Ascending aorta (tissue), 2 donors: Measurements from ENCODE around the gene PLXNA4. TPM values are rescaled to one million over a fixed set of nuclear protein-coding genes. Genes with fewer than 3 reads are reported as not detected.

Source experiments
- DNase-seq, 2 donors: peaks; one replicate each; pipeline ENCODE4 v3.0.0-alpha.2; 2019; ENCODE audit warnings: low spot score in 2 of 2
- H3K27ac ChIP-seq, 2 donors: fragments of 200-600 bp; sonication (generic); one replicate each; pipeline ENCODE4 v1.5.1; 2016 to 2017; ENCODE audit warnings: mild to moderate bottlenecking in 1 of 2
- H3K27me3 ChIP-seq: fragments of 200-600 bp; sonication (generic); one replicate; pipeline ENCODE4 v1.5.1; 2017
- H3K36me3 ChIP-seq, 2 donors: fragments of 200-600 bp; sonication (generic); one replicate each; pipeline ENCODE4 v1.5.1; 2016
- H3K4me1 ChIP-seq, 2 donors: fragments of 200-600 bp; sonication (generic); one replicate each; pipeline ENCODE4 v1.5.1; 2016 to 2017; ENCODE audit warnings: mild to moderate bottlenecking in 1 of 2
- H3K4me3 ChIP-seq, 2 donors: fragments of 200-600 bp; sonication (generic); one replicate each; pipeline ENCODE4 v1.5.1; 2016 to 2017; ENCODE audit warnings: mild to moderate bottlenecking in 1 of 2
- H3K9me3 ChIP-seq, 2 donors: fragments of 200-600 bp; sonication (generic); one replicate each; pipeline ENCODE4 v1.5.1; 2016
- intact Hi-C: fragments of 100-400 bp; cut with DNase I; formaldehyde crosslinking; loops from one replicate; pipeline ENCODE4 v1.15.1; 2023
- total RNA-seq: library from RNA; depleted of rRNA; stranded (reverse); fragments of >200 nt; gene quantifications from one replicate; pipeline ENCODE4 v1.1.0, GENCODE V29; 2016
- TF ChIP-seq, protein P1 (sequence below), 3 experiments: fragments of 200-600 bp in 2 of 3; fragments of 450-650 bp in 1 of 3; sonication (generic) in 2 of 3; IDR thresholded peaks; one replicate each; pipeline ENCODE4 v1.5.1; 2016 to 2019; ENCODE audit warnings: antibody characterized with exemption in 3 of 3, mild to moderate bottlenecking in 1 of 3, moderate library complexity in 1 of 3

The PLXNA4 gene
- total RNA-seq, 1 donor from 2014 or later: 27.1 TPM

DNA sequence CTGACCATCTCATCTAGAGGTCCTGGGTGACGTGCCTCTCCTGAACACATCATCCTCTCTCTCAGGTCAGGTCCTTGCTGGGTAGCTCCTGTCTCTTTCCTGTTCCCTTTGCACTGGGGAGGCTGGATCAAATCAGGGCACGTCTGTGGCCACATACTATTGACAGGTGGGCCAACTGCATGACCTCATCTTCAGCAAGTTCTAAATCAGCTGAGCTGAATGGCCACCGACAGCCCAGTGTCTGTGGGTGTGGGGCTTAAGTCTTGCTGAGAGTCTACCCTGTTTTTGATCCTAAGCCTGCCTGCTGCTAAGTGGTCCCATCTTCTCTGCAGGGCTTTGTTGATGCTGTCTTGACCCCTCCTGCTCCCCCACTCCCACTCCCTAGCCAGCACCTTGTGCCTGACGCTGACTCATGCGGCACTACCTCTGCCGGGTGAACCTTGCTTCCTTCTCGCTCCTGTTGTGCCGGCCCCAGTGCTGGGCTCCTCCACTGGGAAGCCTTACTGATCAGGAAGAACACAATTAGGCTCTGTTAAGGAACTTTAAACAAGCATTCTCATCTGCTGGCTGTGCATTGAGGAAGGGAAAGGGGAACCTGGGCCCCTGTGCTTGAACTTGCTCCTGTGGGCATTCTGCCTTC is 440.4 kb downstream of the PLXNA4 start:
- Histone ChIP-seq H3K9me3 (no peaks in the 10 kb centered on the region), H3K27ac (no peak overlapping the region), H3K4me3 (no peak overlapping the region), H3K27me3 (no peaks in the 10 kb centered on the region), H3K36me3 (peaks cover 12 to 21% of the 10 kb centered on the region in 2 donors), H3K4me1 (peaks cover 0 to 5% of the 10 kb centered on the region in 2 donors)
- no peak for DNase-seq
- TF ChIP-seq, protein P1, sequence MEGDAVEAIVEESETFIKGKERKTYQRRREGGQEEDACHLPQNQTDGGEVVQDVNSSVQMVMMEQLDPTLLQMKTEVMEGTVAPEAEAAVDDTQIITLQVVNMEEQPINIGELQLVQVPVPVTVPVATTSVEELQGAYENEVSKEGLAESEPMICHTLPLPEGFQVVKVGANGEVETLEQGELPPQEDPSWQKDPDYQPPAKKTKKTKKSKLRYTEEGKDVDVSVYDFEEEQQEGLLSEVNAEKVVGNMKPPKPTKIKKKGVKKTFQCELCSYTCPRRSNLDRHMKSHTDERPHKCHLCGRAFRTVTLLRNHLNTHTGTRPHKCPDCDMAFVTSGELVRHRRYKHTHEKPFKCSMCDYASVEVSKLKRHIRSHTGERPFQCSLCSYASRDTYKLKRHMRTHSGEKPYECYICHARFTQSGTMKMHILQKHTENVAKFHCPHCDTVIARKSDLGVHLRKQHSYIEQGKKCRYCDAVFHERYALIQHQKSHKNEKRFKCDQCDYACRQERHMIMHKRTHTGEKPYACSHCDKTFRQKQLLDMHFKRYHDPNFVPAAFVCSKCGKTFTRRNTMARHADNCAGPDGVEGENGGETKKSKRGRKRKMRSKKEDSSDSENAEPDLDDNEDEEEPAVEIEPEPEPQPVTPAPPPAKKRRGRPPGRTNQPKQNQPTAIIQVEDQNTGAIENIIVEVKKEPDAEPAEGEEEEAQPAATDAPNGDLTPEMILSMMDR (IDR thresholded peaks at IDR 0.05): no peak
- intact Hi-C loops: no loop called here

DNA sequence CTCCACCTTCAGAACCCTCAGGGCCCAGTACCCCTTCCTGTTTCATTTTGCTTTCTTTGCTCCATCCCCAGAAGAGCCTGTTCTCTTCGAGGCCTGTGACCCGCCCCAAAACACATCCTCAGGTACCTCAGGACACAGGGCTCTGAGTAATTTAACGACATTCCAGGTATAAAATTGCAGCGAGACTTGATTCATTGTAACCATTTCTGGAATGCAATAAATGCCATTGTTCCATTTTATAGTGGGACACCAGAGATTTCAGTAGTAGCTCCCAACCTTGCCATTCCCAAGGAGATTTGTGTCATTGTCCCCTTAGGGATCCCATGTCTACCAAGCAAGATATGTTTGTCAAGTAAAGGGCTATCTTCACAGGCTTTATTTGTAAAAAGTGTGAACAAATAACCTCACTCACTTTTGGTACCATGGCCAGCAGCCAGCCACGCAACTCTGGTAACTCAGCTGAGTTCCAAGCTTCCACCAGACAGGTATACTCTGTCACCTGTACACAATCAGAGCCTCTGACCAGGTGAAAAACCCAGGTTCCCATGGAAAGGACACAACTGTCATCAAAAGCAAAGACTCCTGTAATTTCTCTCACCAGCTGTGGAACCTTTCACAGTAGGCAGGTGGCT is 441.3 kb downstream of the PLXNA4 start:
- H3K36me3 ChIP-seq: peaks cover 12 to 25% of the 10 kb centered on the region in 2 donors
- no peaks in the 10 kb centered on the region for H3K27me3 ChIP-seq
- TF ChIP-seq, protein P1 (IDR thresholded peaks at IDR 0.05): no peak
- no peak overlapping the region for H3K27ac ChIP-seq
- no peaks in the 10 kb centered on the region for H3K9me3 ChIP-seq
- no peak overlapping the region for H3K4me3 ChIP-seq
- no peaks in the 10 kb centered on the region for H3K4me1 ChIP-seq
- no peak for DNase-seq
- intact Hi-C loops: no loop called here

DNA sequence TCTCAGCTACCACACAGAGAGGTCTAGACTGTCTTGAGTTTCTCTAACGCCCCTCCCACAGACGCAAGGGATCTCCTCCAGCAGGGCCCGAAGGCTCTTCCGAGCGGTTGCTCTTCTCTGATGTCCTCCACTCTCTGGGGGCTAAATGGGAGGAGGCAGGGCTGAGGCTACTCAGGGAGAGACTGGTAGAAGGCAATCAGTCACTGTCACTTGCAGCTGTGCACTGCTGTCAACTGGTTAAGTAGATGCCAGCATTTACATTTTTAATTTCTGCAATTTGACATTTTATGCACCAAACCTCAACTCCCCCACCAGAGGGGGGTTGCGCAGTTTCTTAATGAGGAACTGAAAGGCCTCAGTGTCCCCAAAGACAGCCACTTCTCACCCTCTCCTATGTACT is 442.8 kb downstream of the PLXNA4 start:
- intact Hi-C loops: no loop called here
- Histone ChIP-seq H3K27me3 (no peaks in the 10 kb centered on the region), H3K9me3 (no peaks in the 10 kb centered on the region), H3K36me3 (peaks cover 18 to 36% of the 10 kb centered on the region in 2 donors), H3K4me1 (no peaks in the 10 kb centered on the region), H3K27ac (no peak overlapping the region), H3K4me3 (no peak overlapping the region)
- TF ChIP-seq, protein P1 (IDR thresholded peaks at IDR 0.05): no peak
- no peak for DNase-seq

DNA sequence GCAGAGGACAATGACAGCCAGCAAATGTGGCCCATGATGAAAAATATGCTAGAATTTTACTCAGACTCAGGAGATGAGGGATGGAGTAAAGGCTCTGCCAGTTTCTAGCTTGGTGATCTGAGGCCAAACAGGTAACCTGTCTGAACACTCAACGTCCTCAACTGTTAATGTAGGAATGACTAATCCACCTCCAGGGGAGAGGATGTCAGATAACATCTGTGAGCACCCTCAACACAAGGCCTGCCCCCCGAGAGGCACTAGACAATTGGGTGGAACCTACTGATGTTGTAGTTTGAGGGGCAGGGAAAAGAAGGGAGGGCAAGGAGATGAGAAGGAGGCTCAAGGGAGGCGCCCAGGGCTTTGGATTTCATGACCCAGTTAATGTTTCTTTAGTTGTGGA is 445.1 kb downstream of the PLXNA4 start:
- intact Hi-C loops: no loop called here
- H3K36me3 ChIP-seq: peaks cover 15 to 36% of the 10 kb centered on the region in 2 donors
- no peaks in the 10 kb centered on the region for H3K4me1 ChIP-seq
- H3K9me3 ChIP-seq: no peaks in the 10 kb centered on the region
- no peak for DNase-seq
- H3K27me3 ChIP-seq: no peaks in the 10 kb centered on the region
- TF ChIP-seq, protein P1 (IDR thresholded peaks at IDR 0.05): no peak
- no peak overlapping the region for H3K27ac ChIP-seq
- no peak overlapping the region for H3K4me3 ChIP-seq

DNA sequence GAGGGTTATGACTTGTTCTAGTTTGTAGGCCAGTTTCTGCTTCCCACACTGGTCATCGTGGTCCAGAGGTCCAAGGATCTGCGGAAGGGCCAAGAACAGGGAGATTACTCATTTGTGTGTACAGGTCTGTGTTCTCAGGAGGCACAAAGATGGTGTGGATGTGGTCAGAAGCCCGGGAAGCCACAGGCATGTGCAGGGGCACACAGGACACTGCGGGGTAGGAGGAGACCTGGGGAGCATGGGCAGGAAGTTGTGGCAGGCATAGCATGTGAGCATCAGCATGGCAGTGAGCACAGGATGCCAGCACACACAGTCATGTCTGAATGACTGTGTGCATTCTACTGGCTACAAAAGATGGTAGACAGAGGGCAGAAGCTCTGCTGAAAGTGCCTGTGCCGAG is 445.8 kb downstream of the PLXNA4 start:
- Histone ChIP-seq H3K36me3 (peaks cover 10 to 36% of the 10 kb centered on the region in 2 donors), H3K27ac (no peak overlapping the region), H3K27me3 (no peaks in the 10 kb centered on the region), H3K4me3 (no peak overlapping the region), H3K9me3 (no peaks in the 10 kb centered on the region), H3K4me1 (no peaks in the 10 kb centered on the region)
- TF ChIP-seq, protein P1 (IDR thresholded peaks at IDR 0.05): no peak
- intact Hi-C loops: no loop called here
- DNase-seq: no peak
